ENCODE data around the gene CST8.

Gene CST8

DNA sequence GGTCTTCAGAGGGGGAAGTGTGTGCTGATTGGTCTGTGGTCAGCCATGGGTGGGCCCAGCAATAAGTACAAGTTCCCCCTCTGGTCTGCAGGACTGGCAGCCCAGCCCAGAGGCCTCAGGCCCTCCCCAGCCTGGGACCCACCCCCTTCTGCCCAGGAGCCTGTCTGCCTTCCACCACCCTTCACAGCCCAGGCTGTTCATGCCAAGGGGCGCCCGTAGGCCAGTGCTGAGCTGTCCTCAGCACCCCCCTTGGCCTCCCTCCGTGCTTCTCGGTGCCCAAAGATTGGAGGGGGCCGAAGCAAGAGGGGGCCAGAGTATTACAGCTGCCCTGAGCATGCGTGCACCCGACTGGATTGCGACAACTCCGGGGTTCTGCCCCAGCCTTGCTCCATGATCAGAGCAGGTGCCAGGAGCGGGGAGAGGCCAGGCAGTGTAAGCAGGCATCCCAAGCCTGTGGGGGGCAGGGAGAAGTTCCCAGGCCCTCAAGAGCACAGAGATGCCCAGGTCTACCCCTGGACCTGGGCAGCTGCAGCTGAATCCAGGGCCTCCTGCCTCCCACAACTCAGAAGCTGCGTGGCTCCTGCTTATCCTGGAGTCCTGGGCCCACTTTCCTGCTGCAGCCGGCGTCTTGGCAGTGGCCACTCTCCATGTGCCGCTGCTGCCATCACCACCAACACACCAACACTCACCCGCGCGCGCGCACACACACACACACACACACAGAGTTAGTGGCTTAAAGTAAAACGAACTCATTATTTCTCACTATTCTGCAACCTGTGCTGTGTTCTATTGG is 44.1 kb downstream of the CST8 start:
- Histone ChIP-seq H3K27ac (no peak overlapping the region), H3K79me2 (no peaks in the 10 kb centered on the region), H3K4me2 (ENCODE audit: low read length) (no peak overlapping the region), H3K4me3 (ENCODE audit: low read depth, low read length) (no peak overlapping the region), H3K27me3 (ENCODE audit: control insufficient read depth, insufficient read depth, low read length) (no peaks in the 10 kb centered on the region), H3K4me1 (no peaks in the 10 kb centered on the region), H3K9ac (no peak overlapping the region), H3K9me3 (ENCODE audit: control insufficient read depth, low read length) (no peaks in the 10 kb centered on the region), H2AFZ (no peak overlapping the region), H3K36me3 (ENCODE audit: control insufficient read depth, insufficient read depth, low read length) (no peaks in the 10 kb centered on the region)
- no peak for TF ChIP-seq CTCF (IDR thresholded peaks at IDR 0.05)

DNA sequence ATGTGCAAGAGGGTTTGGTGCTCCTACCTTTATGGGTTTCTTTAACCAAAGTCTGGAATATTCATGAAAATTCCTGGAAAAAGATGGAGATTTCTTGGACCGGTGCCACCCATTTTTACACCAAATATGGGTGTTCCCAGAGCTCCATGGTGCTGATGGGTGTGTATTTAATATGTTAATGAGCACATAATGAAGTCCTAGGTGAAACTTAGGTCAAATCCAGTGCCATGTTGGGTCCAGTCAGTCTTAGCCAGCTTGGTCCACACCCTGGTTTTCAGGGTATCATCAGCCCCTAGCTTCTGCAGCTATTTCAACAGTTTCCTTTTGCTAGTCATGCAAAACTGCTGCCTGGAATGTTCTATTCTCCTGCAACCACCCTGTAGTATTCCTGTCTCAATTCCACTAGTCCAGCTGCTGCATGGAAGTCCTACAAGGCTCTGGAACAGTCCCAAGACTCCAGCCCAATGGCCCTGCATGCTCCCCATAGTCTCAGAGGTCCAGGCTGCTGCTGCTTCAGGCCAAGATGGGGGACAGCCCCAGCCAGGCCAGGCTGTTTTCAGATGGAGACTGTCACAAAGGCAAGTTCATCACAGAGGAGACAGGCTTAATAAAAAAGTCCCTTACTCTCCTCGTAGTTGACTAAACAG is 45.5 kb downstream of the CST8 start:
- Histone ChIP-seq H3K27ac (no peak overlapping the region), H3K9me3 (ENCODE audit: control insufficient read depth, low read length) (no peaks in the 10 kb centered on the region), H2AFZ (no peak overlapping the region), H3K4me3 (ENCODE audit: low read depth, low read length) (no peak overlapping the region), H3K9ac (no peak overlapping the region), H3K27me3 (ENCODE audit: control insufficient read depth, insufficient read depth, low read length) (no peaks in the 10 kb centered on the region), H3K36me3 (ENCODE audit: control insufficient read depth, insufficient read depth, low read length) (no peaks in the 10 kb centered on the region), H3K79me2 (no peaks in the 10 kb centered on the region), H3K4me2 (ENCODE audit: low read length) (no peak overlapping the region), H3K4me1 (no peaks in the 10 kb centered on the region)
- no peak for TF ChIP-seq CTCF (IDR thresholded peaks at IDR 0.05)

DNA sequence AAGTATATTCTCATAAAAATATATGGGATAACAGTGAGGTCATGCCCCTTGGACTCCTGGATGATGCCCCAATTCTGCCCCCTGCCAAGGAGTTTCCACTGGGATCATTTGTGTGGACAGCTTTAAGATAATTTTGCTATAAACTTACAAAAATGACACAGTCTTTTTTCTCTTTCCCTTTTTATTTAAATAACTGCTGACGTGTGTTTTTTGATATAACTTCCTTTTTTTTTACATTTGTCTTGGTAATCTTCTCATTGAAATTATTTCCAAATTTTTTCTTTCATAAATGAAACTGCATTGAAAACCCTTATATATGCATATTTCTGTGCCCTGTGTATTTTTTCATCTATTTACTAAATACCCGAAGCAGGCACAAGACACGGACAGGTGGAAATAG is 46.1 kb downstream of the CST8 start:
- no peaks in the 10 kb centered on the region for H3K36me3 ChIP-seq (ENCODE audit: control insufficient read depth, insufficient read depth, low read length)
- H3K79me2 ChIP-seq, result no peaks in the 10 kb centered on the region
- no peak for TF ChIP-seq CTCF (IDR thresholded peaks at IDR 0.05)
- H3K27ac ChIP-seq, result no peak overlapping the region
- H3K9me3 ChIP-seq (ENCODE audit: control insufficient read depth, low read length), result no peaks in the 10 kb centered on the region
- no peak overlapping the region for H3K4me3 ChIP-seq (ENCODE audit: low read depth, low read length)
- no peak overlapping the region for H2AFZ ChIP-seq
- H3K9ac ChIP-seq, result no peak overlapping the region
- no peak overlapping the region for H3K4me2 ChIP-seq (ENCODE audit: low read length)
- H3K27me3 ChIP-seq (ENCODE audit: control insufficient read depth, insufficient read depth, low read length), result no peaks in the 10 kb centered on the region
- H3K4me1 ChIP-seq, result no peaks in the 10 kb centered on the region

DNA sequence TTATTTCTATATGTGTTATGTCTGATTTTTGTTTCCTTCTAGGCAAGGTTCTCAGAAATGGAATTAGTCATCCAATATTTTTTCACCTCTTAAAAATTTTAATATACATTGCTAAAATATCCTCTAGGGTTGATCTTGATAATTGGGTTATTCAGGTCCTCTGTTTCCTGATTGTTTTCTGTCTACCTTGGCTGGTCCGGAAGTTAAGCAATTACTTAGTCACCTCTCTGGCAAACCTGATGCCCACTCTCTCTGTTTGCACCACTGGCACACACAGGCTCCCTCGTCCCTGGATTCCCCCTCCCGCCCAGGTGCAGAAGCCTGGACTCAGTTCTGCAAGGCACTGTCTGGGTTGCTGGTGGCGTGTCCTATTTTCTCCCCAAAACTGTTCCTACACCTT is 49.7 kb downstream of the CST8 start:
- no peak overlapping the region for H3K4me3 ChIP-seq (ENCODE audit: low read depth, low read length)
- no peak overlapping the region for H3K27ac ChIP-seq
- H3K27me3 ChIP-seq (ENCODE audit: control insufficient read depth, insufficient read depth, low read length), result no peaks in the 10 kb centered on the region
- no peak overlapping the region for H3K9ac ChIP-seq
- H3K4me2 ChIP-seq (ENCODE audit: low read length), result no peak overlapping the region
- H3K79me2 ChIP-seq, result no peaks in the 10 kb centered on the region
- no peaks in the 10 kb centered on the region for H3K9me3 ChIP-seq (ENCODE audit: control insufficient read depth, low read length)
- H2AFZ ChIP-seq, result no peak overlapping the region
- H3K4me1 ChIP-seq, result no peaks in the 10 kb centered on the region
- TF ChIP-seq CTCF (IDR thresholded peaks at IDR 0.05), result no peak
- H3K36me3 ChIP-seq (ENCODE audit: control insufficient read depth, insufficient read depth, low read length), result no peaks in the 10 kb centered on the region

All from parathyroid adenoma (tissue), 2 donors.